Measurements from ENCODE around the gene SMYD3.

The SMYD3 gene

DNA sequence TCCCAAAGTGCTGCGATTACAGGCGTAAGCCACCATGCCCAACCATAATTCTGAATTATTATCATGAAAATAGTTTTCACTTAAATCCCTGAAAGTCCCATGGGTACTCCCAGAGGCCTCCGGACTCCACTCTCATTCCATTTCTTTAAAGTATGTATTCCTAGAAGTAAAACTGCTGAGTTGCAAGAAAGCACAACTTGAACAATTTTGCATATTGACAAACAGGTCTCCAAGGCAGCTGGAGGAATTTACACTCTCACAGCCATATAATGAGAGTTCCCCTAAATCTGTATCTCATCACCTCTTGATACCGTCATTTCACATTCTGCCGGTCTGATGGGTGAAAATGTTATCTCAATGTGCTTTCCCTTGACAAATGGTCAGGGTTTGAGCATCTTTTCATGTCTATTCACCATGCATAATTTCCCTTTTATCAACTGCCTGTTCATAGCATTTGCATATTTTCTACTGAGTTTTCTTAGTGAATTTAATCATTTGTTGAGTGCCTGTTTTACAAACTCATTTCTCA lies 129.4 kb downstream of the SMYD3 start:
- Histone ChIP-seq H3K9me2 (replicated peaks; ENCODE audit: control insufficient read depth, low read length) (no peaks in the 10 kb centered on the region), H3K27ac (ENCODE audit: low read depth, low read length) (no peak overlapping the region), H4K20me1 (ENCODE audit: control insufficient read depth, insufficient read depth, low read depth, low read length) (no peaks in the 10 kb centered on the region), H3K36me3 (ENCODE audit: control insufficient read depth, low read length) (no peaks in the 10 kb centered on the region), H3K4me1 (ENCODE audit: control insufficient read depth, low read length) (no peaks in the 10 kb centered on the region), H3F3A (ENCODE audit: control insufficient read depth, insufficient read depth) (no peaks in the 10 kb centered on the region), H3K79me2 (ENCODE audit: control insufficient read depth, low read length) (peaks cover 11% of the 10 kb centered on the region; the same call in 1 of the 2 replicates), H3K4me2 (ENCODE audit: low read length) (no peak overlapping the region), H3K4me3 (ENCODE audit: low read length) (no peak overlapping the region), H3K9me3 (ENCODE audit: control insufficient read depth, insufficient read depth, low read length) (no peaks in the 10 kb centered on the region), H3K27me3 (ENCODE audit: control insufficient read depth, low read length) (no peaks in the 10 kb centered on the region)
- TF ChIP-seq EZH2phosphoT487 (IDR thresholded peaks at IDR 0.05; ENCODE audit: borderline replicate concordance, low read length), result no peak
- TF ChIP-seq, protein P1, sequence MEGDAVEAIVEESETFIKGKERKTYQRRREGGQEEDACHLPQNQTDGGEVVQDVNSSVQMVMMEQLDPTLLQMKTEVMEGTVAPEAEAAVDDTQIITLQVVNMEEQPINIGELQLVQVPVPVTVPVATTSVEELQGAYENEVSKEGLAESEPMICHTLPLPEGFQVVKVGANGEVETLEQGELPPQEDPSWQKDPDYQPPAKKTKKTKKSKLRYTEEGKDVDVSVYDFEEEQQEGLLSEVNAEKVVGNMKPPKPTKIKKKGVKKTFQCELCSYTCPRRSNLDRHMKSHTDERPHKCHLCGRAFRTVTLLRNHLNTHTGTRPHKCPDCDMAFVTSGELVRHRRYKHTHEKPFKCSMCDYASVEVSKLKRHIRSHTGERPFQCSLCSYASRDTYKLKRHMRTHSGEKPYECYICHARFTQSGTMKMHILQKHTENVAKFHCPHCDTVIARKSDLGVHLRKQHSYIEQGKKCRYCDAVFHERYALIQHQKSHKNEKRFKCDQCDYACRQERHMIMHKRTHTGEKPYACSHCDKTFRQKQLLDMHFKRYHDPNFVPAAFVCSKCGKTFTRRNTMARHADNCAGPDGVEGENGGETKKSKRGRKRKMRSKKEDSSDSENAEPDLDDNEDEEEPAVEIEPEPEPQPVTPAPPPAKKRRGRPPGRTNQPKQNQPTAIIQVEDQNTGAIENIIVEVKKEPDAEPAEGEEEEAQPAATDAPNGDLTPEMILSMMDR (IDR thresholded peaks at IDR 0.05; ENCODE audit: low read depth, low read length, poor library complexity, severe bottlenecking), result no peak

DNA sequence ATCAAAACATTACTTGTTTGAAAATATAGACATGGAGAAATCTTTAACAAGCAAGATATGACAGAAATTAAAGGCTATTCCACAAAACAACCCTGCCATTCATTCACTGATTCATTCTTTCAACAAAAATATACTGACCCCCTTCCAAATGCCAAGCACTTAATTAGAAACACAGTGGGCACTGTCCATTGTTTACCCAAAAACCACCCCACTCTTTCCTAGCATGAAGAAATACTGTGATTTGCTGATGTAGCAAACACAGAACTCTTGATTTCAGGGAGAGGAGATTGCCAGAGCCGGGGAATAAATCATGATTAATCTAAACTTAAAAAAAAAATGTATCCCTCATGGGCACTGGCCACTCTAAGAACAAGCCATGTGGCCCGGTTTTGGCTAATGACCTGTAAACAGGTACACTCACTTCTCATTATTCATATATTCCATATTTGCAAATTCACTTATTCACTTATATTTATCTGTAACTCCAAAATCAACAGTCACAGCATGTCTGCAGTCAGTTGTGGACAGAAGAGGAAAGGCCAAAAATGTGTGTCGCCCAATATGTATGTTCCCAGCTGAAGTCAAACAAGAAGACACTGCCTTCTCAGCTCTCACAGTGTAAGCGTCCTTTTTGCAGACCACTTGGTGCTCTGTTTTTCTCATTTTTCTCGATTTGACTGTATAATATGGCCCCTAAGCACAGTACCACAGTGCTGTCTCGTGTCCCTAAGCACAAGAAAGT lies 133.1 kb downstream of the SMYD3 start:
- no peaks in the 10 kb centered on the region for H3K36me3 ChIP-seq (ENCODE audit: control insufficient read depth, low read length)

DNA sequence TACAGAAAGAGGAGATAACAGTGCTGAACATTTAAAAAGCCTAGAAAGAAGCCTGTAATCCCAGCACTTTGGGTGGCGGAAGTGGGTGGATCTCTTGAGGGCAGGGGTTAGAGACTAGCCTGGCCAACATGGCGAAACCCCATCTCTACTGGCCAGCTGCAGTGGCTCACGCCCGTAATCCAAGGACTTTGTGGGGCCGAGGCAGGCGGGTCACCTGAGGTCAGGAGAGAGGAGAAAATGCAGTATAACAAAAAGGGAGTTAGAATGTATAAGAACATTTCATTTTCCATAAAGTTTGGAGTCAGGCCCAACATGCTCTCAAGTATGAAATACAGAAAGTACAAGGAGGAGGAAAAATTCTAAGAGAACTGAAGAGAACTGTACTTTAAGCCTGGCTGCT lies 134.5 kb downstream of the SMYD3 start:
- H3K4me3 ChIP-seq (ENCODE audit: low read length), result no peak overlapping the region
- no peaks in the 10 kb centered on the region for H4K20me1 ChIP-seq (ENCODE audit: control insufficient read depth, insufficient read depth, low read depth, low read length)
- no peak overlapping the region for H3K27ac ChIP-seq (ENCODE audit: low read depth, low read length)
- peaks cover 6% of the 10 kb centered on the region; the same call in 1 of the 2 replicates for H3K4me1 ChIP-seq (ENCODE audit: control insufficient read depth, low read length)
- H3K9me3 ChIP-seq (ENCODE audit: control insufficient read depth, insufficient read depth, low read length), result no peaks in the 10 kb centered on the region
- TF ChIP-seq, protein P1 (IDR thresholded peaks at IDR 0.05; ENCODE audit: low read depth, low read length, poor library complexity, severe bottlenecking), result no peak
- no peak for TF ChIP-seq EZH2phosphoT487 (IDR thresholded peaks at IDR 0.05; ENCODE audit: borderline replicate concordance, low read length)
- H3K79me2 ChIP-seq (ENCODE audit: control insufficient read depth, low read length), result no peaks in the 10 kb centered on the region
- H3K36me3 ChIP-seq (ENCODE audit: control insufficient read depth, low read length), result no peaks in the 10 kb centered on the region
- H3F3A ChIP-seq (ENCODE audit: control insufficient read depth, insufficient read depth), result no peaks in the 10 kb centered on the region
- no peaks in the 10 kb centered on the region for H3K27me3 ChIP-seq (ENCODE audit: control insufficient read depth, low read length)
- H3K4me2 ChIP-seq (ENCODE audit: low read length), result no peak overlapping the region
- H3K9me2 ChIP-seq (replicated peaks; ENCODE audit: control insufficient read depth, low read length), result no peaks in the 10 kb centered on the region

More for the DNA sequence above, 133.1 kb downstream of the SMYD3 start:
- no peak overlapping the region for H3K4me3 ChIP-seq (ENCODE audit: low read length)
- H3F3A ChIP-seq (ENCODE audit: control insufficient read depth, insufficient read depth), result no peaks in the 10 kb centered on the region
- no peaks in the 10 kb centered on the region for H3K9me3 ChIP-seq (ENCODE audit: control insufficient read depth, insufficient read depth, low read length)
- TF ChIP-seq, protein P1 (IDR thresholded peaks at IDR 0.05; ENCODE audit: low read depth, low read length, poor library complexity, severe bottlenecking), result no peak
- TF ChIP-seq EZH2phosphoT487 (IDR thresholded peaks at IDR 0.05; ENCODE audit: borderline replicate concordance, low read length), result no peak
- H3K27me3 ChIP-seq (ENCODE audit: control insufficient read depth, low read length), result no peaks in the 10 kb centered on the region
- peaks cover 6% of the 10 kb centered on the region; the same call in 1 of the 2 replicates for H3K4me1 ChIP-seq (ENCODE audit: control insufficient read depth, low read length)
- H3K4me2 ChIP-seq (ENCODE audit: low read length), result no peak overlapping the region
- H3K9me2 ChIP-seq (replicated peaks; ENCODE audit: control insufficient read depth, low read length), result no peaks in the 10 kb centered on the region
- H4K20me1 ChIP-seq (ENCODE audit: control insufficient read depth, insufficient read depth, low read depth, low read length), result no peaks in the 10 kb centered on the region
- H3K27ac ChIP-seq (ENCODE audit: low read depth, low read length), result no peak overlapping the region
- H3K79me2 ChIP-seq (ENCODE audit: control insufficient read depth, low read length), result peaks cover 3% of the 10 kb centered on the region; the same call in 1 of the 2 replicates

Measured in DOHH2 (cell line).